Upper lobe of left lung (tissue), 6 donors: ENCODE data around the gene SLC9C2. TPM values are rescaled to one million over a fixed set of nuclear protein-coding genes. Genes with fewer than 3 reads are reported as not detected.

Experiments used
- ATAC-seq, 2 donors: fragments of 200-7000 bp; cut with Tn5 transposase; one replicate each; pipeline ENCODE4 v1.9.1; 2022; ENCODE audit warnings: mild to moderate bottlenecking in 2 of 2, moderate library complexity in 2 of 2; ENCODE audit not compliant: low FRiP score in 2 of 2
- DNase-seq, 2 donors: peaks; one replicate each; pipeline ENCODE4 v3.0.0-alpha.2; 2019 to 2020
- H3K27ac ChIP-seq, 4 donors: fragments of 200-600 bp; sonication (generic); one replicate each; pipeline ENCODE4 v1.5.1; 2016 to 2019
- H3K27me3 ChIP-seq, 4 donors: fragments of 200-600 bp; sonication (generic); one replicate each; pipeline ENCODE4 v1.5.1; 2017 to 2019
- H3K36me3 ChIP-seq, 4 donors: fragments of 200-600 bp; sonication (generic); one replicate each; pipeline ENCODE4 v1.5.1; 2016 to 2019
- H3K4me1 ChIP-seq, 4 donors: fragments of 200-600 bp; sonication (generic); one replicate each; pipeline ENCODE4 v1.5.1; 2018 to 2019
- H3K4me3 ChIP-seq, 4 donors: fragments of 200-600 bp; sonication (generic); one replicate each; pipeline ENCODE4 v1.5.1; 2017 to 2019; ENCODE audit warnings: mild to moderate bottlenecking in 2 of 4, moderate library complexity in 1 of 4
- H3K9me3 ChIP-seq, 4 donors: fragments of 200-600 bp; sonication (generic); one replicate each; pipeline ENCODE4 v1.5.1; 2018 to 2019
- EP300 ChIP-seq, 4 donors: sonication (generic); formaldehyde crosslinking; IDR thresholded peaks; one replicate each; pipeline ENCODE4 v1.5.1; 2017; ENCODE audit warnings: antibody characterized with exemption in 4 of 4, control low read depth in 2 of 4
- POLR2A ChIP-seq, 4 donors: fragments of 450-650 bp; IDR thresholded peaks; one replicate each; pipeline ENCODE4 v1.5.1; 2016 to 2017; ENCODE audit warnings: antibody characterized with exemption in 4 of 4, mild to moderate bottlenecking in 2 of 4
- POLR2AphosphoS5 ChIP-seq, 2 donors: sonication (generic); formaldehyde crosslinking; IDR thresholded peaks; one replicate each; pipeline ENCODE4 v1.5.1; 2017; ENCODE audit warnings: antibody characterized with exemption in 2 of 2
- WGBS, 2 donors: methylation state at CpG; one replicate each; pipeline ENCODE4 v1.1.5; 2017 to 2018; 5-methylcytosine and 5-hydroxymethylcytosine counted together
- total RNA-seq, 6 donors: library from RNA; depleted of rRNA in 4 of 6; stranded (reverse); fragments of >200 nt in 4 of 6; gene quantifications; one replicate each; pipeline versions ENCODE4 v1.1.0 to v1.2.1, GENCODE V29; 2016 to 2021
- TF ChIP-seq, protein P1 (sequence below), 6 experiments: fragments of 450-650 bp in 4 of 6; fragments of 200-600 bp in 2 of 6; sonication (generic) in 2 of 6; IDR thresholded peaks; one replicate each; pipeline ENCODE4 v1.5.1; 2016 to 2019; ENCODE audit warnings: antibody characterized with exemption in 6 of 6
- donor health status: DM: no; HTN: no; CAD: no; lungs with moderate emphysema.
- donor health status: DM: no; HTN: yes; CAD: no; lungs with severe emphysema.

SLC9C2 gene
- total RNA-seq, 6 donors from 2014 or later, result 0.15 to 1.5 (median 0.76) TPM; not detected in 2

- no peak for ATAC-seq
Observed at GRCh38 chr1:173560285-173560880, 42.5 kb downstream of the SLC9C2 start.

GRCh38 chr1:173555651-173556305 is 47.1 kb downstream of the SLC9C2 start:
- 70 to 73% methylated on average over 5 of the region's 5 CpGs for WGBS, 2 donors
- Histone ChIP-seq H3K27ac (no peak overlapping the region), H3K9me3 (no peaks in the 10 kb centered on the region), H3K27me3 (no peaks in the 10 kb centered on the region), H3K4me1 (no peaks in the 10 kb centered on the region), H3K36me3 (no peaks in the 10 kb centered on the region), H3K4me3 (no peak overlapping the region)
- no peak for ATAC-seq
- TF ChIP-seq, protein P1, sequence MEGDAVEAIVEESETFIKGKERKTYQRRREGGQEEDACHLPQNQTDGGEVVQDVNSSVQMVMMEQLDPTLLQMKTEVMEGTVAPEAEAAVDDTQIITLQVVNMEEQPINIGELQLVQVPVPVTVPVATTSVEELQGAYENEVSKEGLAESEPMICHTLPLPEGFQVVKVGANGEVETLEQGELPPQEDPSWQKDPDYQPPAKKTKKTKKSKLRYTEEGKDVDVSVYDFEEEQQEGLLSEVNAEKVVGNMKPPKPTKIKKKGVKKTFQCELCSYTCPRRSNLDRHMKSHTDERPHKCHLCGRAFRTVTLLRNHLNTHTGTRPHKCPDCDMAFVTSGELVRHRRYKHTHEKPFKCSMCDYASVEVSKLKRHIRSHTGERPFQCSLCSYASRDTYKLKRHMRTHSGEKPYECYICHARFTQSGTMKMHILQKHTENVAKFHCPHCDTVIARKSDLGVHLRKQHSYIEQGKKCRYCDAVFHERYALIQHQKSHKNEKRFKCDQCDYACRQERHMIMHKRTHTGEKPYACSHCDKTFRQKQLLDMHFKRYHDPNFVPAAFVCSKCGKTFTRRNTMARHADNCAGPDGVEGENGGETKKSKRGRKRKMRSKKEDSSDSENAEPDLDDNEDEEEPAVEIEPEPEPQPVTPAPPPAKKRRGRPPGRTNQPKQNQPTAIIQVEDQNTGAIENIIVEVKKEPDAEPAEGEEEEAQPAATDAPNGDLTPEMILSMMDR (IDR thresholded peaks at IDR 0.05), result no peak
- no peak for TF ChIP-seq POLR2A (IDR thresholded peaks at IDR 0.05)
- no peak for TF ChIP-seq POLR2AphosphoS5 (IDR thresholded peaks at IDR 0.05)
- TF ChIP-seq EP300 (IDR thresholded peaks at IDR 0.05), result no peak
- no peak for DNase-seq

More at GRCh38 chr1:173560285-173560880, 42.5 kb downstream of the SLC9C2 start:
- Histone ChIP-seq H3K36me3 (no peaks in the 10 kb centered on the region), H3K27ac (no peak overlapping the region), H3K4me3 (no peak overlapping the region), H3K9me3 (no peaks in the 10 kb centered on the region), H3K4me1 (no peaks in the 10 kb centered on the region), H3K27me3 (no peaks in the 10 kb centered on the region)
- no peak for DNase-seq
- 83 to 93% methylated on average over 3 of the region's 3 CpGs for WGBS, 2 donors
- TF ChIP-seq POLR2A (IDR thresholded peaks at IDR 0.05) (no peak), EP300 (IDR thresholded peaks at IDR 0.05) (no peak), POLR2AphosphoS5 (IDR thresholded peaks at IDR 0.05) (no peak)
- TF ChIP-seq, protein P1 (IDR thresholded peaks at IDR 0.05), result no peak

- peak in 1 of 2 donors; percentile 39 for DNase-seq
- no peak overlapping the region for H3K4me3 ChIP-seq
Observed at GRCh38 chr1:173554541-173555250, 48.2 kb downstream of the SLC9C2 start.

DNA sequence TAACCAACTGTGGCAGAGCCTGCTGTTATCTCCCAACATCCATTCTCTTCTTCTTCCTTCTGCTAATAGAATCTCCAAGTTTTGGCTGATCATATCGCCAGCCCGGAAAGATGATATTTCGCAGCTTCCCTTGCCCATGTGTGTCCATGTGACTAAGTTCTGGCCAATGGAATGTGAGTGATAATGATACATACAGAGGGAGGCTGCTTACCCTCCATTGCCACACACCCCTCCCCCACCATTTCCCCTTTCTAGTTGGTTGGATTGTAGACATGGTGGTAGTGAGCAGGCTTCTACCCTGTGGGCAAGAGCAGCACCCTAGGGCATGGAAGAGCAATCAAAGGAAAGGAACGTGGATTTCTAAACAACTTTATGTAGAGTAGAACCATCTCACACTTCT is 48.8 kb downstream of the SLC9C2 start:
- H3K4me3 ChIP-seq, result no peak overlapping the region
- TF ChIP-seq, protein P1 (IDR thresholded peaks at IDR 0.05), result no peak
- TF ChIP-seq POLR2AphosphoS5 (IDR thresholded peaks at IDR 0.05), result no peak
- H3K36me3 ChIP-seq, result no peaks in the 10 kb centered on the region
- DNase-seq, result no peak
- no peak overlapping the region for H3K27ac ChIP-seq
- no peaks in the 10 kb centered on the region for H3K4me1 ChIP-seq
- no peaks in the 10 kb centered on the region for H3K9me3 ChIP-seq
- ATAC-seq, result no peak
- WGBS, 2 donors, result 74 to 95% methylated on average over 4 of the region's 4 CpGs
- H3K27me3 ChIP-seq, result no peaks in the 10 kb centered on the region

More at GRCh38 chr1:173554541-173555250, 48.2 kb downstream of the SLC9C2 start:
- Histone ChIP-seq H3K4me1 (no peaks in the 10 kb centered on the region), H3K36me3 (no peaks in the 10 kb centered on the region), H3K27me3 (no peaks in the 10 kb centered on the region), H3K27ac (no peak overlapping the region), H3K9me3 (no peaks in the 10 kb centered on the region)
- ATAC-seq, result no peak
- TF ChIP-seq EP300 (IDR thresholded peaks at IDR 0.05) (no peak), POLR2AphosphoS5 (IDR thresholded peaks at IDR 0.05) (no peak), POLR2A (IDR thresholded peaks at IDR 0.05) (no peak)
- TF ChIP-seq, protein P1 (IDR thresholded peaks at IDR 0.05), result no peak
- 87 to 96% methylated on average over 6 of the region's 6 CpGs for WGBS, 2 donors
